GM18511 (cell line): Measurements from ENCODE around the gene SNTB2.

ENCODE experiments used
- ATAC-seq: cut with Tn5 transposase; IDR thresholded peaks from one replicate; pipeline ENCODE4 v1.9.1; 2021; ENCODE audit warnings: mild to moderate bottlenecking, moderate library complexity; ENCODE audit not compliant: unreplicated experiment

SNTB2 gene

GRCh38 chr16:69330286-69331109 lies 143.5 kb downstream of the SNTB2 start, which contains the start of gene PDF:
PDF (minus strand) TSS chr16:69330588; CDS start chr16:69330570, 18 bp downstream.
- peak; percentile 93 for ATAC-seq

GRCh38 chr16:69334696-69335095 lies 147.7 kb downstream of the SNTB2 start:
- ATAC-seq, result no peak

DNA sequence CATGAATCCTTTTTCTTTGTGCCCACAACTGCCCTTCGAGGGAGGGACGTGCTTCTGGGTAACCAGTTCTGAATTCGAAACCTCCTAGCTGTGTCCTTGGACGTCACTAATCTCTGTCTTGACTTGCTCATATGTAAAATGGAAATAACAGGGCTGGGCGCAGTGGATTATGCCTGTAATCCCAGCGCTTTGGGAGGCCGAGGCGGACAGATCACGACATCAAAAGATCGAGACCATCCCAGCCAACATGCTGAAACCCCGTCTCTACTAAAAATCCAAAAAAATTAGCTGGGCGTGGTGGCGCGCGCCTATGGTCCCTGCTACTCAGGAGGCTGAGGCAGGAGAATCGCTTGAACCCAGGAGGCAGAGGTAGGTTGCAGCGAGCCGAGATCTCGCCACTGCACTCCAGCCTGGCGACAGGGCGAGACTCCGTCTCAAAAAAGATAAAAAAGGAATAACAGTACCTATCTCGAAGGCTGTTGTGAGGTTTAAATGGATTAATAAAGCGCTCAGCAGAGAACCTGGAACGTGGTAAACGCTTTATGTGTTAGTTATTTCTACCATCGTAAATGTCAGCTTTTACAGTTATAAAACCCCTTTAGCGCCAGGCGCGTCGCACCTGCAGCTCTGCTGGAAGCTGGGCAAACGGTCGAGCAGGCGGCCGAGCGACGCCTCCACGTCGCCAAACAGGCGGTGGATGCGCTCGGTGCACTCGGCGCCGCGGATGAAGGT lies 151.8 kb downstream of the SNTB2 start:
- ATAC-seq, result no peak

DNA sequence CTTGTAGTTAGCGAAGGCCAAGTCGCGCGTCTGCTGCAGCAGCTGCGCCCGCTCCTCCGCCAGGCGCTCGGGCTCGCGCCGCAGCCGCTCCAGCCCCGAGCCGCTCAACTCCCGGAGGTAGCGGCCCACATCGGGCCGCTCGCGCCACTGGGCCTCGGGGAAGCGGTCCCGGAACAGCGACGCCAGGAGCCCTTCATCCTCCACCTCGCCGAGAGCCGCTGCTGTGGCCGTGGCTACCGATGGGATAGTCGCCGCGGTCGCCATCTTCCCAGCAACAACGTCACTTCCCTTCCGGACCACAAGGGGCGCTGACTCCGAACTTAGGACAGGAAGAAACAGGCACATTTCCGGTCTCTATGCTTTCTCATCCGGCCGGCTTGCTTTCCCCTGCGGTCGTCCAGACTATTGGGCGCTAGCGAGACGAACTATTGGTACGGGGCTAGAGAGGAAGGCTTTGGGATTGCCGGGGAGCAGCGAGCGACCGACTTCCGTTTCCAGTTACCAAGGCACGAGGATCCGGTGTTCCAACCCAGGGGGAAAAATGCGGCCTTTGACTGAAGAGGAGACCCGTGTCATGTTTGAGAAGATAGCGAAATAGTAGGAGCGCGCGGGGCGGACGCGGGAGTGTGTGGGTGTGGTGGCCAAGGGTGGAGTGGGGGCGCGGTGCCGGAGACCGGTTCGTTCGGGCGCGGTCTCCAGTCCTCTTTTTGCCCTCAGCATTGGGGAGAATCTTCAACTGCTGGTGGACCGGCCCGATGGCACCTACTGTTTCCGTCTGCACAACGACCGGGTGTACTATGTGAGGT lies 152.5 kb downstream of the SNTB2 start, which contains the start of the genes COG8 and NIP7:
TSS of gene COG8 (minus strand) at position 276 of the 806 bp plus-strand sequence. CDS start at position 264, 12 bp downstream.
TSS of gene NIP7 (plus strand) at position 484 of the 806 bp plus-strand sequence. CDS start at position 542, 58 bp downstream.
- ATAC-seq, result peak; percentile 90

GRCh38 chr16:69340095-69340644 lies 153.2 kb downstream of the SNTB2 start:
- ATAC-seq, result no peak

DNA sequence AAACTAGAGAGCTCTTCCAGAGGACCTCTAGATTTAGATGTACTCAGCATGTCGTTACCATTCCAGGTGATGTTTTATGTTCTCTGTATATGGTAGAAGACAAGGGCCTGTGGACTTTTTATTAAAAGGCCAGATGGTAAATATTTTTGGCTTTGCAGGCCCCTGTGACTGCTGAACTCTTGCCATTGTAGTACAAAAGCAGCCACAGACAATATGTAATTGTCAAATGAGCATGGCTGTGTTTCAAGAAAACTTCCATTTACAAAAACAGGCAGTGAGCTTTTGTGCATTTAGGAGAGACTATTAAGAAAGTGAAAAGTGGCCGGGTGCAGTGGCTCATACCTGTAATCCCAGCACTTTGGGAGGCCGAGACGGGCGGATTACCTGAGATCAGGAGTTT lies 157.2 kb downstream of the SNTB2 start:
- no peak for ATAC-seq

GRCh38 chr16:69345923-69346322 lies 159.0 kb downstream of the SNTB2 start:
- no peak for ATAC-seq

DNA sequence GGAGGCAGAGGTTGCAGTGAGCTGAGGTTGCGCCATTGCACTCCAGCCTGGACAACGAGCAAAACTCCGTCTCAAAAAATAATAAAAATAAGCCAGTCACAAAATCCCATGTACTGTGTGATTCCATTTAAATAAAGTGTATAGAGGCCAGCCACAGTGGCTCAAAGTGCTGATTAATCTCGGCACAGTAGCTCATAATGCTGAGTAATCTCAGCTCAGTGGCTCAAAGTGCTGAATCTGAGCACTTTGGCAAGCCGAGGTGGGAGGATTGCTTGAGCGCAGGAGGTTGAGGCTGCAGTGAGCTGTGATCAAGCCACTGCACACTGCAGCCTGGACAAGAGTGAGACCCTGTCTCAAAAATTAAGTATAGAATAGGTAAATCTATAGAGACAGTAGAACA lies 159.7 kb downstream of the SNTB2 start:
- ATAC-seq, result no peak

- ATAC-seq, result no peak
These were observed 161.3 kb downstream of the SNTB2 start for GRCh38 chr16:69348222-69348621.

- no peak for ATAC-seq
These were observed 162.6 kb downstream of the SNTB2 start for GRCh38 chr16:69349536-69349935.

DNA sequence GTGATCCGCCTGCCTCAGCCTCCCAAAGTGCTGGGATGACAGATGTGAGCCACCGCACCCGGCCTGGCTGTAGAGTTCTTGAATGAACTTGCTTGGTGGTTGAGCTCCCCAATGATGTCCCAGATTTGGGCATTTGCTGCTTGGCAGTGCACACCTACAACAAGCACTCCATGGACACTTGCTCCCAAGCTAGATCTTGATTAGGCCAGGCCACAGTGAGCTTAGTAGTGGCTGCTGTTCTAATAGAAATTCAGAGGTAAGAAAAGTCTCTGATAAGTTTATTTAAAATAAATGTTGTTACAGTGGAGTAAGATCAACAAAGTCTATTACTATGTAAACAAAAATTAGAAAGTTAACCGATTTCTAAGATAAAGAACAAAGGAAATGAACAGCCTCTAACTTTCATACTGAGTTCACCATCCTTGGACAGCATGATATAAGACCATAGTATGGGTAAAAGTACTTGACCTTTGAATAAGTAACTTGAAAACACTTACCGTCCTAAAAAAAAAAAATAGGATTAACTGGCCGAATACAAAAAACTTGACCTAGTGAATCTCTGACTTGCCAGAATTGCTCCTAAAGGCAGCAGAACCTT lies 163.7 kb downstream of the SNTB2 start:
- no peak for ATAC-seq

DNA sequence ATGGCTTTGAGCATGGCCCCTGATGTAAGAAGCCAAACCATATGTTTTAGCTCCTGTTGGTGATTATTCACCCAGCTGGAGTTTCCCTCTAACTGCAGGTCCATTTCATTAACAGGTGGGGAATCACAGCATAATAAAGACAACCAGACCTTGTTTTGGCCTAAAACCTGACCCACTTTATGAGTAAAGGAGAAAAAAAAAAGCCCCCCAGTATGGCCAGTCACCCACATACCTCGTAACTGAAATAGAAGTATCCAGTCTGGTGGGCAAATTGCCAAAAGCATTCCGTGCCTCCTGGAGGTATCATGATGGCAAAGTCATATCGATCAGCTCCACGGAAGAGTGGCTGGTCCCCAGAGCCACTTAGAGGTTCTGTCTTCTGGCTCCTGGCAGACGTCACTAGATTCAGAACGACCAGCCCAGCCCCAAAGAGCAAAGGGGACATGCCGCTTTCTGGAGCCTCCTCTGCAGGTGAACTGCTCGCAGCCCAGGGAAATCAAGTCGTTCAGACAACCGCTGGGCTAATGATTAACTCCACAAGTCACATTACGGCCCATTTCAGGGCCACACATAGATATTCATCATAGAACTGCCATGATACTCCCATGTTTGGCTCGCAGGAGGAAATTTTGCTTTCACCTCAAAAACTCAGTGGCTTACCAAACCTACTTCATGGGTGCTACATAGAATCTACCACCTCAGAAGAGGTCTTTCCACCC lies 164.5 kb downstream of the SNTB2 start, which contains the start of gene TMED6:
TSS of gene TMED6 (minus strand) at position 478 of the 719 bp plus-strand sequence. CDS start at position 445, 33 bp downstream.
- no peak for ATAC-seq
